Chondrocyte (in vitro differentiated cells): ENCODE data around the gene IL3. TPM values are rescaled to one million over a fixed set of nuclear protein-coding genes. Genes with fewer than 3 reads are reported as not detected.

Experiments
- DNase-seq: peaks from one replicate; pipeline ENCODE4 v3.0.0; 2021; ENCODE audit warnings: mixed read lengths, low spot score
- H3K27ac Mint-ChIP-seq: one replicate; pipeline ENCODE4 v1.8.0; 2021; ENCODE audit warnings: mild to moderate bottlenecking, moderate library complexity, mixed read lengths; ENCODE audit not compliant: unreplicated experiment
- H3K27me3 Mint-ChIP-seq: 2 replicates; pipeline ENCODE4 v1.8.0; 2021; ENCODE audit warnings: low read depth, mixed read lengths
- H3K36me3 Mint-ChIP-seq: 2 replicates; pipeline ENCODE4 v1.8.0; 2021; ENCODE audit warnings: low read depth, mixed read lengths
- H3K4me1 Mint-ChIP-seq: 2 replicates; pipeline ENCODE4 v1.8.0; 2021; ENCODE audit warnings: low read depth, mild to moderate bottlenecking, mixed read lengths
- H3K4me3 Mint-ChIP-seq: one replicate; pipeline ENCODE4 v1.8.0; 2021; ENCODE audit warnings: mild to moderate bottlenecking, moderate library complexity, mixed read lengths; ENCODE audit not compliant: unreplicated experiment
- H3K9me3 Mint-ChIP-seq: 2 replicates; pipeline ENCODE4 v1.8.0; 2021; ENCODE audit warnings: low read depth, mixed read lengths
- CTCF ChIP-seq: fragments of 200-600 bp; sonication (generic); IDR thresholded peaks from 2 replicates; pipeline ENCODE4 v1.5.0; 2021; ENCODE audit warnings: antibody characterized with exemption, mild to moderate bottlenecking, moderate library complexity
- total RNA-seq: library from RNA; stranded (reverse); gene quantifications from 3 replicates; pipeline ENCODE4 v1.2.1, GENCODE V29; 2021

IL3 gene
- total RNA-seq, 1 donor from 2014 or later, result not detected

- H3K4me3 Mint-ChIP-seq, result no peak overlapping the region
- peaks cover 8% of the 10 kb centered on the region for H3K9me3 Mint-ChIP-seq
- H3K27ac Mint-ChIP-seq, result no peak overlapping the region
- H3K27me3 Mint-ChIP-seq, result no peaks in the 10 kb centered on the region
- peaks cover 6% of the 10 kb centered on the region for H3K4me1 Mint-ChIP-seq
- H3K36me3 Mint-ChIP-seq, result peaks cover 2% of the 10 kb centered on the region
- no peak for TF ChIP-seq CTCF
- DNase-seq, result no peak
Observed at GRCh38 chr5:132109494-132110053, 49.1 kb downstream of the IL3 start.

- no peak overlapping the region for H3K4me3 Mint-ChIP-seq
- no peak for DNase-seq
- H3K27ac Mint-ChIP-seq, result no peak overlapping the region
- peaks cover 2% of the 10 kb centered on the region for H3K36me3 Mint-ChIP-seq
- no peak for TF ChIP-seq CTCF
- peaks cover 8% of the 10 kb centered on the region for H3K9me3 Mint-ChIP-seq
- H3K27me3 Mint-ChIP-seq, result no peaks in the 10 kb centered on the region
- H3K4me1 Mint-ChIP-seq, result peaks cover 3% of the 10 kb centered on the region
Observed at GRCh38 chr5:132110195-132110594, 49.7 kb downstream of the IL3 start.

- no peak overlapping the region for H3K27ac Mint-ChIP-seq
Observed at GRCh38 chr5:132110930-132111329, 50.5 kb downstream of the IL3 start.

GRCh38 chr5:132112111-132112510 is 51.7 kb downstream of the IL3 start:
- Mint-ChIP-seq H3K36me3 (peaks cover 2% of the 10 kb centered on the region), H3K27ac (no peak overlapping the region)

More at GRCh38 chr5:132110930-132111329, 50.5 kb downstream of the IL3 start:
- H3K36me3 Mint-ChIP-seq, result peaks cover 2% of the 10 kb centered on the region
- H3K4me1 Mint-ChIP-seq, result no peaks in the 10 kb centered on the region
- no peaks in the 10 kb centered on the region for H3K27me3 Mint-ChIP-seq
- peaks cover 8% of the 10 kb centered on the region for H3K9me3 Mint-ChIP-seq
- no peak for TF ChIP-seq CTCF
- no peak for DNase-seq
- no peak overlapping the region for H3K4me3 Mint-ChIP-seq

More at GRCh38 chr5:132112111-132112510, 51.7 kb downstream of the IL3 start:
- Mint-ChIP-seq H3K4me3 (no peak overlapping the region), H3K4me1 (no peaks in the 10 kb centered on the region), H3K27me3 (no peaks in the 10 kb centered on the region), H3K9me3 (peaks cover 8% of the 10 kb centered on the region)
- TF ChIP-seq CTCF, result no peak
- no peak for DNase-seq

Other genes with a start within 250 kb of the IL3 start
- gene MEIKIN, start 115.0 kb upstream of the IL3 start, total RNA-seq, result not detected in 3 replicates
- not detected in 3 replicates for gene ACSL6, start 49.0 kb upstream of the IL3 start, total RNA-seq
- not detected in 3 replicates for gene CSF2, start 13.1 kb downstream of the IL3 start, total RNA-seq
- 261 to 304 TPM (median 302 TPM) in 3 replicates for gene P4HA2, start 167.2 kb downstream of the IL3 start, total RNA-seq
- 55.1 to 97.8 TPM (median 59.2 TPM) in 3 replicates for gene PDLIM4, start 197.0 kb downstream of the IL3 start, total RNA-seq
- 4.2 to 5.4 TPM (median 4.8 TPM) in 3 replicates for gene SLC22A4, start 233.7 kb downstream of the IL3 start, total RNA-seq